Measurements from ENCODE around the gene DEUP1. TPM values are rescaled to one million over a fixed set of nuclear protein-coding genes. Genes with fewer than 3 reads are reported as not detected.

DEUP1 gene
- total RNA-seq, 1 experiment from 2014 or later, result not detected

DNA sequence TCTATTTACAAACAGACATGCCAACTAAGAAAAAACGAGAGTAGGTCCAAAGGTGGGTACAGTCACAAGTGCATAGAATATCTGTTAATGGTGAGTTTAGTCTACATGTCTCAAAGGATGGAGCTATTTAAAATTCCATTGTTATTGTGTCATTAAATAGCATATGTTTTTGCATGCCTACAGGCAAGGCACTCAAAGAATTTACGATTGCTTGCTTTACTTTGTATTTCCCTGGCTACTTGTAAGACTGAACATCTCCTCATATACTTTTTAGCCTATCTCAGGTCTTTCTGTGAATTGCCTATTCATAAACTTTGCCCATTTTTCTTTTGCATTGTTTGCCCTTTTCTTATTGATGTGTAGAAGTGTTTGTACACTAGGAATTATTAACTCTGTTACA, 39.7 kb downstream of the DEUP1 start:
- Histone ChIP-seq H3K4me3 (replicated peaks in 1 of 2; ENCODE audit: low read depth in 1 of 2, low read length in 2 of 2) (no peak overlapping the region), H3K9me2 (ENCODE audit: insufficient read depth) (no peaks in the 10 kb centered on the region), H3K27ac (ENCODE audit: low read depth, low read length) (no peak overlapping the region), H3K36me3 (ENCODE audit: control insufficient read depth in 1 of 2, insufficient read depth in 2 of 2, low read length in 2 of 2) (no peaks in the 10 kb centered on the region), H3K9ac (ENCODE audit: low read length) (no peak overlapping the region), H4K20me1 (ENCODE audit: insufficient read depth) (no peaks in the 10 kb centered on the region), H3K4me1 (ENCODE audit: control insufficient read depth in 1 of 2, insufficient read depth in 2 of 2, low read length in 2 of 2) (peaks cover 0 to 4% of the 10 kb centered on the region in 2 experiments; a peak in 1 of 4 replicates), H3K27me3 (ENCODE audit: insufficient read depth, low read length) (no peaks in the 10 kb centered on the region), H2AFZ (ENCODE audit: low read depth, low read length, poor library complexity, severe bottlenecking) (no peak overlapping the region), H3K9me3 (ENCODE audit: control insufficient read depth in 1 of 2, insufficient read depth in 1 of 2, low read depth in 1 of 2, low read length in 2 of 2) (no peaks in the 10 kb centered on the region), H3K4me2 (ENCODE audit: low read length) (no peak overlapping the region), H3K79me2 (ENCODE audit: insufficient read depth, low read length) (no peaks in the 10 kb centered on the region)
- ChIA-PET POLR2A (no interaction called here), RAD21 (ENCODE audit: low non-redundant PET in 1 of 2, low total read pairs in 2 of 2, uncharacterized antibody in 2 of 2, unreplicated experiment in 2 of 2) (no interaction called here), CTCF (no interaction called here)
- TF ChIP-seq RAD21 (IDR thresholded peaks at IDR 0.05; ENCODE audit: low read depth) (no peak), ZNF274 (IDR thresholded peaks at IDR 0.05; ENCODE audit: low read depth, low read length) (no peak), FOSL1 (IDR thresholded peaks at IDR 0.05; ENCODE audit: low read depth) (no peak), ELF1 (IDR thresholded peaks at IDR 0.05; ENCODE audit: borderline replicate concordance, low read depth) (no peak), CBX3 (IDR thresholded peaks at IDR 0.05; ENCODE audit: low read depth) (no peak), TCF7L2 (IDR thresholded peaks at IDR 0.05; ENCODE audit: borderline replicate concordance, extremely low read depth, insufficient read depth, insufficient read length) (no peak), SRF (IDR thresholded peaks at IDR 0.05; ENCODE audit: low read depth) (no peak), YY1 (IDR thresholded peaks at IDR 0.05; ENCODE audit: extremely low read depth, insufficient replicate concordance, low read depth, low read length) (no peak), SP1 (IDR thresholded peaks at IDR 0.05; ENCODE audit: low read depth) (no peak), SIN3A (IDR thresholded peaks at IDR 0.05; ENCODE audit: low read depth) (no peak), ZFX (IDR thresholded peaks at IDR 0.05) (no peak), EZH2phosphoT487 (IDR thresholded peaks at IDR 0.05; ENCODE audit: borderline replicate concordance) (no peak), EGR1 (IDR thresholded peaks at IDR 0.05; ENCODE audit: low read depth) (no peak), JUND (IDR thresholded peaks at IDR 0.05) (no peak), POLR2AphosphoS5 (IDR thresholded peaks at IDR 0.05; ENCODE audit: low read depth, low read length) (no peak)
- TF ChIP-seq, protein P1, sequence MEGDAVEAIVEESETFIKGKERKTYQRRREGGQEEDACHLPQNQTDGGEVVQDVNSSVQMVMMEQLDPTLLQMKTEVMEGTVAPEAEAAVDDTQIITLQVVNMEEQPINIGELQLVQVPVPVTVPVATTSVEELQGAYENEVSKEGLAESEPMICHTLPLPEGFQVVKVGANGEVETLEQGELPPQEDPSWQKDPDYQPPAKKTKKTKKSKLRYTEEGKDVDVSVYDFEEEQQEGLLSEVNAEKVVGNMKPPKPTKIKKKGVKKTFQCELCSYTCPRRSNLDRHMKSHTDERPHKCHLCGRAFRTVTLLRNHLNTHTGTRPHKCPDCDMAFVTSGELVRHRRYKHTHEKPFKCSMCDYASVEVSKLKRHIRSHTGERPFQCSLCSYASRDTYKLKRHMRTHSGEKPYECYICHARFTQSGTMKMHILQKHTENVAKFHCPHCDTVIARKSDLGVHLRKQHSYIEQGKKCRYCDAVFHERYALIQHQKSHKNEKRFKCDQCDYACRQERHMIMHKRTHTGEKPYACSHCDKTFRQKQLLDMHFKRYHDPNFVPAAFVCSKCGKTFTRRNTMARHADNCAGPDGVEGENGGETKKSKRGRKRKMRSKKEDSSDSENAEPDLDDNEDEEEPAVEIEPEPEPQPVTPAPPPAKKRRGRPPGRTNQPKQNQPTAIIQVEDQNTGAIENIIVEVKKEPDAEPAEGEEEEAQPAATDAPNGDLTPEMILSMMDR (IDR thresholded peaks at IDR 0.05 in 2 of 3, conservative IDR thresholded peaks at IDR 0.05 in 1 of 3; ENCODE audit: borderline replicate concordance in 1 of 3, insufficient read depth in 1 of 3, low read depth in 2 of 3, low read length in 2 of 3), result no peak
- TF ChIP-seq, protein P2, sequence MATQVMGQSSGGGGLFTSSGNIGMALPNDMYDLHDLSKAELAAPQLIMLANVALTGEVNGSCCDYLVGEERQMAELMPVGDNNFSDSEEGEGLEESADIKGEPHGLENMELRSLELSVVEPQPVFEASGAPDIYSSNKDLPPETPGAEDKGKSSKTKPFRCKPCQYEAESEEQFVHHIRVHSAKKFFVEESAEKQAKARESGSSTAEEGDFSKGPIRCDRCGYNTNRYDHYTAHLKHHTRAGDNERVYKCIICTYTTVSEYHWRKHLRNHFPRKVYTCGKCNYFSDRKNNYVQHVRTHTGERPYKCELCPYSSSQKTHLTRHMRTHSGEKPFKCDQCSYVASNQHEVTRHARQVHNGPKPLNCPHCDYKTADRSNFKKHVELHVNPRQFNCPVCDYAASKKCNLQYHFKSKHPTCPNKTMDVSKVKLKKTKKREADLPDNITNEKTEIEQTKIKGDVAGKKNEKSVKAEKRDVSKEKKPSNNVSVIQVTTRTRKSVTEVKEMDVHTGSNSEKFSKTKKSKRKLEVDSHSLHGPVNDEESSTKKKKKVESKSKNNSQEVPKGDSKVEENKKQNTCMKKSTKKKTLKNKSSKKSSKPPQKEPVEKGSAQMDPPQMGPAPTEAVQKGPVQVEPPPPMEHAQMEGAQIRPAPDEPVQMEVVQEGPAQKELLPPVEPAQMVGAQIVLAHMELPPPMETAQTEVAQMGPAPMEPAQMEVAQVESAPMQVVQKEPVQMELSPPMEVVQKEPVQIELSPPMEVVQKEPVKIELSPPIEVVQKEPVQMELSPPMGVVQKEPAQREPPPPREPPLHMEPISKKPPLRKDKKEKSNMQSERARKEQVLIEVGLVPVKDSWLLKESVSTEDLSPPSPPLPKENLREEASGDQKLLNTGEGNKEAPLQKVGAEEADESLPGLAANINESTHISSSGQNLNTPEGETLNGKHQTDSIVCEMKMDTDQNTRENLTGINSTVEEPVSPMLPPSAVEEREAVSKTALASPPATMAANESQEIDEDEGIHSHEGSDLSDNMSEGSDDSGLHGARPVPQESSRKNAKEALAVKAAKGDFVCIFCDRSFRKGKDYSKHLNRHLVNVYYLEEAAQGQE (IDR thresholded peaks at IDR 0.05; ENCODE audit: low read depth), result no peak
- TF ChIP-seq, protein P3, sequence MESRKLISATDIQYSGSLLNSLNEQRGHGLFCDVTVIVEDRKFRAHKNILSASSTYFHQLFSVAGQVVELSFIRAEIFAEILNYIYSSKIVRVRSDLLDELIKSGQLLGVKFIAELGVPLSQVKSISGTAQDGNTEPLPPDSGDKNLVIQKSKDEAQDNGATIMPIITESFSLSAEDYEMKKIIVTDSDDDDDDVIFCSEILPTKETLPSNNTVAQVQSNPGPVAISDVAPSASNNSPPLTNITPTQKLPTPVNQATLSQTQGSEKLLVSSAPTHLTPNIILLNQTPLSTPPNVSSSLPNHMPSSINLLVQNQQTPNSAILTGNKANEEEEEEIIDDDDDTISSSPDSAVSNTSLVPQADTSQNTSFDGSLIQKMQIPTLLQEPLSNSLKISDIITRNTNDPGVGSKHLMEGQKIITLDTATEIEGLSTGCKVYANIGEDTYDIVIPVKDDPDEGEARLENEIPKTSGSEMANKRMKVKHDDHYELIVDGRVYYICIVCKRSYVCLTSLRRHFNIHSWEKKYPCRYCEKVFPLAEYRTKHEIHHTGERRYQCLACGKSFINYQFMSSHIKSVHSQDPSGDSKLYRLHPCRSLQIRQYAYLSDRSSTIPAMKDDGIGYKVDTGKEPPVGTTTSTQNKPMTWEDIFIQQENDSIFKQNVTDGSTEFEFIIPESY (IDR thresholded peaks at IDR 0.05; ENCODE audit: extremely low read depth, insufficient replicate concordance, low read length), result no peak
- TF ChIP-seq, protein P4, sequence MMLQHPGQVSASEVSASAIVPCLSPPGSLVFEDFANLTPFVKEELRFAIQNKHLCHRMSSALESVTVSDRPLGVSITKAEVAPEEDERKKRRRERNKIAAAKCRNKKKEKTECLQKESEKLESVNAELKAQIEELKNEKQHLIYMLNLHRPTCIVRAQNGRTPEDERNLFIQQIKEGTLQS (IDR thresholded peaks at IDR 0.05), result no peak
- TF ChIP-seq, protein P5, sequence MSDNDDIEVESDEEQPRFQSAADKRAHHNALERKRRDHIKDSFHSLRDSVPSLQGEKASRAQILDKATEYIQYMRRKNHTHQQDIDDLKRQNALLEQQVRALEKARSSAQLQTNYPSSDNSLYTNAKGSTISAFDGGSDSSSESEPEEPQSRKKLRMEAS (IDR thresholded peaks at IDR 0.05), result no peak
- no peak for DNase-seq (ENCODE audit: low read depth, low spot score)
- intact Hi-C loops (cut with micrococcal nuclease), result no loop called here
- no peak for ATAC-seq
- BruUV-seq (replicated peaks), result no TSS peak
